ENCODE measurements around the gene ETV6.

ETV6 gene

DNA sequence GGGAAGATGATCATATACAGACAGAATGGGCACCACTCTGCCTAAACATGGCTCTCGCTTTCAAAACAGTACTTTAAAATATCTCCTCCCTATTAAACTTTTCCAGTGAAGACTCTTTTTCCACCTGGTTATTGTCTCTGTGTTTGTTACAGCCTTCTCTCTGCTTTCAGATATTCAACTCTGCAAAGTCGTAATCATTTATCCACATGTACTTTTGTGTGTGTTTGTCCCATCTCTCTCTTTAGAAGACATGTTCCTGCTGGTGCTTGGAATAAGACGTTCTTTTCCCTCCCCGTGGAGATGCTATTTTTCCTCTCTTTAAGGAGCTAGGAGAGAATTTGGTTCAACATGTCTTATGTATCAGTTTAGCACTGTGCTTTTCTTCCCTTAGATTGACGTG is 45.1 kb downstream of the ETV6 start:
- TF ChIP-seq POLR2AphosphoS5 (IDR thresholded peaks at IDR 0.05; ENCODE audit: low read depth, low read length) (no peak), SIN3A (IDR thresholded peaks at IDR 0.05; ENCODE audit: borderline replicate concordance, insufficient read depth, low read length) (no peak), TAF1 (IDR thresholded peaks at IDR 0.05; ENCODE audit: borderline replicate concordance, insufficient read depth, low read length) (no peak), FOXP2 (optimal IDR thresholded peaks at IDR 0.05; ENCODE audit: borderline replicate concordance, extremely low read depth, extremely low read length, insufficient read depth) (no peak)
- TF ChIP-seq, protein P1, sequence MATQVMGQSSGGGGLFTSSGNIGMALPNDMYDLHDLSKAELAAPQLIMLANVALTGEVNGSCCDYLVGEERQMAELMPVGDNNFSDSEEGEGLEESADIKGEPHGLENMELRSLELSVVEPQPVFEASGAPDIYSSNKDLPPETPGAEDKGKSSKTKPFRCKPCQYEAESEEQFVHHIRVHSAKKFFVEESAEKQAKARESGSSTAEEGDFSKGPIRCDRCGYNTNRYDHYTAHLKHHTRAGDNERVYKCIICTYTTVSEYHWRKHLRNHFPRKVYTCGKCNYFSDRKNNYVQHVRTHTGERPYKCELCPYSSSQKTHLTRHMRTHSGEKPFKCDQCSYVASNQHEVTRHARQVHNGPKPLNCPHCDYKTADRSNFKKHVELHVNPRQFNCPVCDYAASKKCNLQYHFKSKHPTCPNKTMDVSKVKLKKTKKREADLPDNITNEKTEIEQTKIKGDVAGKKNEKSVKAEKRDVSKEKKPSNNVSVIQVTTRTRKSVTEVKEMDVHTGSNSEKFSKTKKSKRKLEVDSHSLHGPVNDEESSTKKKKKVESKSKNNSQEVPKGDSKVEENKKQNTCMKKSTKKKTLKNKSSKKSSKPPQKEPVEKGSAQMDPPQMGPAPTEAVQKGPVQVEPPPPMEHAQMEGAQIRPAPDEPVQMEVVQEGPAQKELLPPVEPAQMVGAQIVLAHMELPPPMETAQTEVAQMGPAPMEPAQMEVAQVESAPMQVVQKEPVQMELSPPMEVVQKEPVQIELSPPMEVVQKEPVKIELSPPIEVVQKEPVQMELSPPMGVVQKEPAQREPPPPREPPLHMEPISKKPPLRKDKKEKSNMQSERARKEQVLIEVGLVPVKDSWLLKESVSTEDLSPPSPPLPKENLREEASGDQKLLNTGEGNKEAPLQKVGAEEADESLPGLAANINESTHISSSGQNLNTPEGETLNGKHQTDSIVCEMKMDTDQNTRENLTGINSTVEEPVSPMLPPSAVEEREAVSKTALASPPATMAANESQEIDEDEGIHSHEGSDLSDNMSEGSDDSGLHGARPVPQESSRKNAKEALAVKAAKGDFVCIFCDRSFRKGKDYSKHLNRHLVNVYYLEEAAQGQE (IDR thresholded peaks at IDR 0.05; ENCODE audit: insufficient read depth in 1 of 2, low read depth in 2 of 2, low read length in 2 of 2): no peak

DNA sequence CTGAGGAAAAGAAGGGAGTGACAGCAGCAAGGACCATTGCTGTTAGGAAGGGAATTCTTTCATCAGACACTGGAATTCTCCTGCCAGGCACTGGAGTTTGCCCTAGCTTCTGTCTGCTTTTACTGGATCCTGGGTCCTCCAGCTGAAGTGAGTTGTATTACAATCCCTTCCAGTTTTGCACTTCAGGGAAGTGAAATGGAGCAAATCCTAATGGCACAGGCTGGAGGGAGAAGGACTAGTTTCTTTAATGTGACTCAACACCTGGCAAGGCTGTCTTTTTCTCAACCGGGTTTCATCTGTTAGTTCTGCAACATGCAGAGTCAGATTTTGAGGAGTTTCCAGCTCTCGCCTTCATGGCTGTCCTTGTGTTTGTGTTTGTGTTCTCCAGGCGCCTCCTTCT is 45.8 kb downstream of the ETV6 start:
- no peak for TF ChIP-seq POLR2AphosphoS5 (IDR thresholded peaks at IDR 0.05; ENCODE audit: low read depth, low read length)
- TF ChIP-seq, protein P1 (IDR thresholded peaks at IDR 0.05; ENCODE audit: insufficient read depth in 1 of 2, low read depth in 2 of 2, low read length in 2 of 2): no peak
- TF ChIP-seq TAF1 (IDR thresholded peaks at IDR 0.05; ENCODE audit: borderline replicate concordance, insufficient read depth, low read length): no peak
- no peak for TF ChIP-seq FOXP2 (optimal IDR thresholded peaks at IDR 0.05; ENCODE audit: borderline replicate concordance, extremely low read depth, extremely low read length, insufficient read depth)
- TF ChIP-seq SIN3A (IDR thresholded peaks at IDR 0.05; ENCODE audit: borderline replicate concordance, insufficient read depth, low read length): no peak

DNA sequence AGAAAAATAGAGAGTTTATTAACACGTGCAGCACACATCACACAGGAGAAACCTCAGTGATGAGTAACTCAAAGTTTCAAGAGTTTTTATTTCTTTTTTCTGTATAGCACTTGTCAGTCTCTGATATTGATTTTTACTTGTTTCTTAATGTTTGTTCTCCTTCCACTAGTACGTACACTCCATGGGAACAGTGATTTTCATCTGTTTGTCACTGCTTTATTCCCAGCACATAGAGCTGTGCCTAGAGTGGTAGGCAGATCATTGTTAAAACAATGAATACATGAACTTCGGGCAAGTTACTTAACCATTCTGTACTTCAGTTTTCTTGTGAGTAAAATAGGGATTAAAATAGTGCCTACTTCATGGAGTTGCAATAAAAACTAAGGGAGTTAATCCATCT is 46.6 kb downstream of the ETV6 start:
- TF ChIP-seq FOXP2 (optimal IDR thresholded peaks at IDR 0.05; ENCODE audit: borderline replicate concordance, extremely low read depth, extremely low read length, insufficient read depth): no peak
- TF ChIP-seq, protein P1 (IDR thresholded peaks at IDR 0.05; ENCODE audit: insufficient read depth in 1 of 2, low read depth in 2 of 2, low read length in 2 of 2): no peak
- no peak for TF ChIP-seq TAF1 (IDR thresholded peaks at IDR 0.05; ENCODE audit: borderline replicate concordance, insufficient read depth, low read length)
- no peak for TF ChIP-seq SIN3A (IDR thresholded peaks at IDR 0.05; ENCODE audit: borderline replicate concordance, insufficient read depth, low read length)
- no peak for TF ChIP-seq POLR2AphosphoS5 (IDR thresholded peaks at IDR 0.05; ENCODE audit: low read depth, low read length)

DNA sequence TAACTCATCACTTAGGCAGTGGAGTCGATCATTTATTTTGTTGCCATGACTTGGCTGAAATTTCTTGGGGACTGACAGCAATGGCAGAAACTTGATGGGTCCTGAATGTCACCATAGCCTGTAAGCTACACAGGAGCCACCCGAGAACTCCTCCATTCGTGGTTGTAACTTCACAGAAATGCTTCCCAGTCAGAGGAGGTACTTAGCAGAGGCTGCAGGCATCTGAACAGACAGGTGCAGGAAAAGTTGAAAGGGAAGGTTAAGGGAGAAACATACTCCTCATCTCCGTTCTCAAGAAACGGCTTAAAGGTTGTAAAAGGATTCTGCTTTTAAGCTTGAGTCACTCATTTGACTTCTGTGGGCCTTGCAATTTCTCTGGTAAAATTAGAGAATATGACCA is 47.7 kb downstream of the ETV6 start:
- TF ChIP-seq, protein P1 (IDR thresholded peaks at IDR 0.05; ENCODE audit: insufficient read depth in 1 of 2, low read depth in 2 of 2, low read length in 2 of 2): no peak
- no peak for TF ChIP-seq FOXP2 (optimal IDR thresholded peaks at IDR 0.05; ENCODE audit: borderline replicate concordance, extremely low read depth, extremely low read length, insufficient read depth)
- no peak for TF ChIP-seq POLR2AphosphoS5 (IDR thresholded peaks at IDR 0.05; ENCODE audit: low read depth, low read length)
- TF ChIP-seq TAF1 (IDR thresholded peaks at IDR 0.05; ENCODE audit: borderline replicate concordance, insufficient read depth, low read length): no peak
- TF ChIP-seq SIN3A (IDR thresholded peaks at IDR 0.05; ENCODE audit: borderline replicate concordance, insufficient read depth, low read length): no peak
